Stimulated activated CD4-positive, alpha-beta T cell treated with anti-CD3 and anti-CD28 coated beads, Interleukin-1b, Interleukin-23, amount 100 ng/mL, for 1 hour (primary cell): ENCODE results near the gene RPL19.
A peak's percentile ranks its signal among the peaks of the same experiment; 100 is the strongest.
"Not testable (repeated sequence)": the region's sequence is repeated elsewhere in the genome, so short reads cannot be mapped to it uniquely, and the experiment has no call there.

Experiments used
- DNase-seq, 2 donors: peaks; one replicate each; pipeline ENCODE4 v3.0.0-alpha.2; 2020; ENCODE audit warnings: low read depth in 2 of 2

The RPL19 gene

GRCh38 chr17:39244016-39244599, 44.0 kb downstream of the RPL19 start:
- no peak for DNase-seq

DNA sequence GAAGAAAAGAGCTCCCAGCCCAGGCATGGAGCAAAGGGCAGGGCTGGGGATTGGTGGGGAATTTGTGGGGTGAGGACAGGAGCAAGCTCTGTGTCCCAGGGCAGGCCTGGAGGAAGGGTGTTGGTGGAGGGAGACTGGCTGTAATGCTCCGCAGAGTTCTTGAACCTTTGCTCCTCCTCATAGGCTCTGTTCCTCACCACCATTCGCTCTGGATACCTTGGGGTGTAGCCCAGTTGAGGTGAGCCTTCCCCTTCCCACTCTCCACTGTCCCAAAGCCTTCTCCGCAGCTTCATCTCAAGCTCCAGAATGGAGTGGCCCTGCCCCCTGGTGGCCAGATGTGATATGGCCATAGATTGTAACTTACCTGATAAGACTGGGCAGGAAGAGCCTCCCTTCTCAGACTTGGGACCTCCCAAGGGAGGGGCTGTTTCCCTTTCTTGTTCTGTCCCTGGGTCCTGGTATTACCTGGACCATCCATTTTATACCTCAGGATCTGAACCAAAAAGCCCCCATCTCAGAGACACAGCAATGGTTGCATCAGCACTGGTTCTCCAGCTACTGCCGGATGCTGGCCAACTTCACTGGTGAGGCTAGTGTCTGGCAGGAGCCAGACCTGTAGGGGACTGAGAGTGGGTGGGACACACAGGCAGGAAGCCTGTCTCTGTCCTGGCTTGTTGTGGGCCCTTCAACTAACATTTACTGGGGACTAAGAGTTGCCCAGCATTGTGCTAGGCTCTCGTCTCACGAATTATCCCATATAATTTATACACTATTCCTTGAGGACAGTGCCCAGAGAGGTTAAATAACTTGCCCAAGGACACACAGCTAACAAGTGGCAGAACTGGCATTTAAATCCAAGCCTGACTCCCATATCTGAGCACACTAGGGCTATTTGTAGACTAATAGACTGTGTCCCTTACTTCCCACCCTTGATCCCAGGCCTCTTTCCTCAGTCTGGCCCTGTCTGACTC, 44.8 kb downstream of the RPL19 start:
- peak; percentile 67 to 81 for DNase-seq

- DNase-seq, result no peak
These were observed 46.2 kb downstream of the RPL19 start for GRCh38 chr17:39246274-39246673.

DNA sequence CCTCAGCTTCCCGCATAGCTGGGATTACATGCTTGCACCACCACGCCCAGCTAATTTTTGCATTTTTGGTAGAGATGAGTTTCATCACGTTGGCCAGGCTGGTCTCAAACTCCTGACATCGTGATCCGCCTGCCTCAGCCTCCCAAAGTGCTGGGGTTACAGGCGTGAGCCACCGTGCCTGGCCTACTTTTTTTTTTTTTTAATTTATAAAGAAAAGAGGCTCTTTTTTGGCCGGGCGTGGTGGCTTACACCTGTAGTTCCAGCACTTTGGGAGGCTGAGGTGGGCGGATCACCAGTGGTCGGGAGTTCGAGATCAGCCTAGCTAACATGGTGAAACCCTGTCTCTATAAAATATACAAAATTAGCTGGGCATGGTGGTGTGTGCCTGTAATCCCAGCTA, 50.0 kb downstream of the RPL19 start:
- not testable (repeated sequence) for DNase-seq

- DNase-seq, result no peak
These were observed 51.9 kb downstream of the RPL19 start for GRCh38 chr17:39251997-39252396.

DNA sequence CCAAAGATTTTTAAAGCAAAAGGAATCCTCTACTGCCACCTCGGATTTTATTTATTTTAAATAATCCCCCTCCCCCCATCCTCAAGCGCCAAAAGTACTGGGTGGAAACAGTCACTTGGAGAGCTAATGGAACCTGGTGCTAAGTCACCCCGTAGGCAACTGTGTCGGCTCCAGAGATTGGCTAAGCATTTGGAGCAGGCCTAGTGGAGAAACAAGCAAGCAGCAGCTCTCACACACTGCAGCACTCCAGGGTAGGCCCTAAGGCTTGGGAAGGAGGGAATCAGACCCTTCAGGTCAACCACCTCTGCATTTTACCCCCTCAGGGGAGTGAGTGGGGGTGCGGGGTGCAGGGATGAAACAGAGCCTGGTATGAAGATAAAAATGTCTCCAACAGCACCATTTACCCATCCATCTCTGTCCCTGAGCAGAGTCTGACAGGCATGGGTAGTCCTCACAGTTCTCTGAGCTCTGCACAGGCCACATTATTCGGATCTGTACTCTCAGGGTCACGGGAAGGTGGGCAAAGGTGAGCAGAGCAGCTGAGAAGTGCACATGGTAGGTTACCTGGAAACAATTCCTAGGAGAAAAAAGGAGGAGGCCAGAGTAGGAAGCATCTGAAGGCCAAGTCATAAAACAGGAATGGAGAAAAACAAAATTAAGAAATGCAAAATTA, 52.8 kb downstream of the RPL19 start:
- DNase-seq, result no peak
